ENCODE measurements around the gene EME1. TPM values are rescaled to one million over a fixed set of nuclear protein-coding genes. Genes with fewer than 3 reads are reported as not detected.

Gene EME1
- total and polyA plus RNA-seq, 2 of the 4 experiments (the other 2 are of a cell fraction) = 9.1 to 9.4 TPM

DNA sequence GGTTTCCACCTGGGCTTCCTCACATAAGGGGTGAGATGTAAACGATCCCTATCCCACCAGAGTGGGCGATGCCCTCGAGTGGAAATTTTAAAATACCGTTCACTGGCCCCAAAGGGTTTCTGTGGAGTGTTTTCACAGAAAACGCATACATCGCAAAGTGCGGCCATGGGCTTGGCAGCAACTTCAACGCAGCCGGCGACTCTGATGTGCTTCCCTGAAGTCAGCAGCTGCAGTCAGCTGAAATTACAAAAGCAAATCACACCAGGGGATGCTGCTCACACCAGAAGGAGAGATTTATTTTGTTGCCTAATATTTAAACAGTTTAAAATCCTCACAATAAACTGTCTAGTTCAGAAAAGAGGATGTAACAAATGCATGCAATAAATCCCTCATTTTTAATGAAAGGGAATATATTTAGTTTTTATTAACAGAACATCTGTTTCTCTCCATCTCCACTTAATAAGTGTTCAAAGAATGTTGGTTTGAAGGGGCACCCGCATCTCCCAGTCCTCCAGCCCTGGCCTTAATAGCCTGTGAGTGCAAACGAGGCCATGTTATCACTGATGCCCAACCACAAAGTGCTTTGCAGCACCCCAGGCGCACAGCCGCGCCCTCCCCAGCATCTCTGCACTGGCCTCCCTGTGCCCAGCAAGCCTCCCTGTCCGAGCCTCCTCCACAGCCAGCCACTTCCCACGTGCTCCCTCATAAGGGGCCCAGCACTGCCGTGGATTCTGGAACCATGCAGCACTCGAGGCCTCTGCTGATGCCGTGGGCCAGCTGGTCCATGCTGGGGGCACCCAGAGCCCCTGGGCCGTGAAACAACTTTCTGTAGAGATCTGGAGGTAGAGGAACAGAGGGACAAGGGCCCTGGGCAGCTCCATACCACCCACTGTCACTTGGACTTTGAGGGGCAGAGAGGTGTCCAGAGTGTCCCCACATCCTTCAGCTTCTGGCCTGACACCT lies 44.4 kb upstream of the EME1 start:
- no peak for ATAC-seq (ENCODE audit: low read depth)
- H3K23ac ChIP-seq (ENCODE audit: low read depth, low read length) = no peak overlapping the region
- H4K5ac ChIP-seq (ENCODE audit: low read depth, low read length) = no peak overlapping the region
- no peak overlapping the region for H2AK5ac ChIP-seq (ENCODE audit: low read depth, low read length)
- peak overlapping the region; percentile 68 for H2AFZ ChIP-seq (replicated peaks; ENCODE audit: low read length, poor library complexity)
- no peaks in the 10 kb centered on the region; the same call in 1 of the 2 replicates for H3K4me1 ChIP-seq (ENCODE audit: control insufficient read depth, insufficient read depth, low read length)
- no peaks in the 10 kb centered on the region for H3K36me3 ChIP-seq (ENCODE audit: control insufficient read depth, insufficient read depth, low read length)
- no peak overlapping the region for H4K8ac ChIP-seq (ENCODE audit: low read depth in 2 of 2, low read length in 2 of 2)
- intact Hi-C loops (cut with micrococcal nuclease) = no loop called here
- peak overlapping the region; percentile 55 for H2AK9ac ChIP-seq (replicated peaks; ENCODE audit: low read depth, low read length, poor library complexity)
- ChIA-PET CTCF (no interaction called here), POLR2A (ENCODE audit: unreplicated experiment) (no interaction called here)
- no peak overlapping the region for H2BK120ac ChIP-seq (ENCODE audit: low read depth, low read length)
- H2BK15ac ChIP-seq (ENCODE audit: low read depth, low read length) = no peak overlapping the region
- H3K56ac ChIP-seq (ENCODE audit: extremely low read depth, insufficient read depth, low read length) = no peak overlapping the region
- H4K20me1 ChIP-seq (ENCODE audit: insufficient read depth, low read length) = no peaks in the 10 kb centered on the region
- peaks cover 4% of the 10 kb centered on the region for H3K9me1 ChIP-seq (ENCODE audit: insufficient read depth, low read length)
- no TSS peak for BruUV-seq (replicated peaks)
- WGBS, 2 experiments (ENCODE audit: extremely low coverage in 2 of 2, insufficient read length in 1 of 2) = 20% methylated on average over 2 of the region's 21 CpGs; no CpG with 5 or more reads in 1 of the 2 experiments
- DNase-seq = no peak
- H3K27ac ChIP-seq (ENCODE audit: insufficient read depth, low read length) = no peak overlapping the region
- no peak overlapping the region for H3K14ac ChIP-seq (replicated peaks; ENCODE audit: low read depth, low read length)
- H3K4me2 ChIP-seq (ENCODE audit: low read depth, low read length) = no peak overlapping the region
- no peak overlapping the region for H3K18ac ChIP-seq (ENCODE audit: low read depth, low read length)
- no peak overlapping the region for H3K9ac ChIP-seq (ENCODE audit: low read depth, low read length)
- H3K27me3 ChIP-seq (ENCODE audit: control insufficient read depth, insufficient read depth, low read length) = no peaks in the 10 kb centered on the region
- dilution Hi-C loops (cut with HindIII; ENCODE audit: low sequenced_read_pairs, unreplicated experiment) = no loop called here
- H3K4me3 ChIP-seq (ENCODE audit: insufficient read depth, low read depth, low read length) = no peak overlapping the region
- no peaks in the 10 kb centered on the region for H3K9me3 ChIP-seq (ENCODE audit: control insufficient read depth, insufficient read depth, low read length)
- H4K91ac ChIP-seq (ENCODE audit: insufficient read depth, low read depth, low read length) = no peak overlapping the region
- in situ Hi-C loops (cut with MboI; ENCODE audit: low sequenced_read_pairs) = no loop called here
- H2BK20ac ChIP-seq (ENCODE audit: low read depth, low read length) = no peak overlapping the region
- no peak overlapping the region for H2BK5ac ChIP-seq (ENCODE audit: low read depth, low read length, poor library complexity, severe bottlenecking)
- H3K79me1 ChIP-seq (ENCODE audit: low read depth in 1 of 2, low read length in 2 of 2) = no peaks in the 10 kb centered on the region
- no peak overlapping the region for H3K4ac ChIP-seq (ENCODE audit: low read depth, low read length)
- TF ChIP-seq, protein P1, sequence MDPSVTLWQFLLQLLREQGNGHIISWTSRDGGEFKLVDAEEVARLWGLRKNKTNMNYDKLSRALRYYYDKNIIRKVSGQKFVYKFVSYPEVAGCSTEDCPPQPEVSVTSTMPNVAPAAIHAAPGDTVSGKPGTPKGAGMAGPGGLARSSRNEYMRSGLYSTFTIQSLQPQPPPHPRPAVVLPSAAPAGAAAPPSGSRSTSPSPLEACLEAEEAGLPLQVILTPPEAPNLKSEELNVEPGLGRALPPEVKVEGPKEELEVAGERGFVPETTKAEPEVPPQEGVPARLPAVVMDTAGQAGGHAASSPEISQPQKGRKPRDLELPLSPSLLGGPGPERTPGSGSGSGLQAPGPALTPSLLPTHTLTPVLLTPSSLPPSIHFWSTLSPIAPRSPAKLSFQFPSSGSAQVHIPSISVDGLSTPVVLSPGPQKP (IDR thresholded peaks at IDR 0.05; ENCODE audit: borderline replicate concordance, low read depth, low read length) = no peak
- TF ChIP-seq, protein P2, sequence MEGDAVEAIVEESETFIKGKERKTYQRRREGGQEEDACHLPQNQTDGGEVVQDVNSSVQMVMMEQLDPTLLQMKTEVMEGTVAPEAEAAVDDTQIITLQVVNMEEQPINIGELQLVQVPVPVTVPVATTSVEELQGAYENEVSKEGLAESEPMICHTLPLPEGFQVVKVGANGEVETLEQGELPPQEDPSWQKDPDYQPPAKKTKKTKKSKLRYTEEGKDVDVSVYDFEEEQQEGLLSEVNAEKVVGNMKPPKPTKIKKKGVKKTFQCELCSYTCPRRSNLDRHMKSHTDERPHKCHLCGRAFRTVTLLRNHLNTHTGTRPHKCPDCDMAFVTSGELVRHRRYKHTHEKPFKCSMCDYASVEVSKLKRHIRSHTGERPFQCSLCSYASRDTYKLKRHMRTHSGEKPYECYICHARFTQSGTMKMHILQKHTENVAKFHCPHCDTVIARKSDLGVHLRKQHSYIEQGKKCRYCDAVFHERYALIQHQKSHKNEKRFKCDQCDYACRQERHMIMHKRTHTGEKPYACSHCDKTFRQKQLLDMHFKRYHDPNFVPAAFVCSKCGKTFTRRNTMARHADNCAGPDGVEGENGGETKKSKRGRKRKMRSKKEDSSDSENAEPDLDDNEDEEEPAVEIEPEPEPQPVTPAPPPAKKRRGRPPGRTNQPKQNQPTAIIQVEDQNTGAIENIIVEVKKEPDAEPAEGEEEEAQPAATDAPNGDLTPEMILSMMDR (conservative IDR thresholded peaks at IDR 0.05; ENCODE audit: low read depth, low read length) = no peak
- TF ChIP-seq POLR2A (IDR thresholded peaks at IDR 0.05; ENCODE audit: low read depth, low read length) = no peak
- no peak for TF ChIP-seq CEBPB (IDR thresholded peaks at IDR 0.05; ENCODE audit: low read depth, low read length)
- no peak for TF ChIP-seq RCOR1 (IDR thresholded peaks at IDR 0.05; ENCODE audit: insufficient replicate concordance, low read length)
- TF ChIP-seq FOS (IDR thresholded peaks at IDR 0.05; ENCODE audit: low read depth, low read length) = no peak
- TF ChIP-seq MXI1 (IDR thresholded peaks at IDR 0.05; ENCODE audit: borderline replicate concordance, low read depth, low read length) = no peak
- no peak for TF ChIP-seq RAD21 (IDR thresholded peaks at IDR 0.05; ENCODE audit: low read length)
- no peak for TF ChIP-seq RFX5 (IDR thresholded peaks at IDR 0.05; ENCODE audit: low read depth, low read length)
- no peak for TF ChIP-seq MAFK (IDR thresholded peaks at IDR 0.05; ENCODE audit: low read depth, low read length)
- TF ChIP-seq NFE2L2 (IDR thresholded peaks at IDR 0.05; ENCODE audit: low read depth, low read length) = no peak
- no peak for TF ChIP-seq CHD1 (IDR thresholded peaks at IDR 0.05; ENCODE audit: low read depth, low read length)
- TF ChIP-seq, protein P3, sequence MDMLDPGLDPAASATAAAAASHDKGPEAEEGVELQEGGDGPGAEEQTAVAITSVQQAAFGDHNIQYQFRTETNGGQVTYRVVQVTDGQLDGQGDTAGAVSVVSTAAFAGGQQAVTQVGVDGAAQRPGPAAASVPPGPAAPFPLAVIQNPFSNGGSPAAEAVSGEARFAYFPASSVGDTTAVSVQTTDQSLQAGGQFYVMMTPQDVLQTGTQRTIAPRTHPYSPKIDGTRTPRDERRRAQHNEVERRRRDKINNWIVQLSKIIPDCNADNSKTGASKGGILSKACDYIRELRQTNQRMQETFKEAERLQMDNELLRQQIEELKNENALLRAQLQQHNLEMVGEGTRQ (IDR thresholded peaks at IDR 0.05; ENCODE audit: low read depth, low read length) = no peak
- TF ChIP-seq SMC3 (IDR thresholded peaks at IDR 0.05; ENCODE audit: low read depth, low read length) = no peak
- no peak for TF ChIP-seq BHLHE40 (IDR thresholded peaks at IDR 0.05; ENCODE audit: low read depth, low read length)
